DOHH2 (cell line): ENCODE data around the gene LAMA3.

ENCODE experiments used
- EZH2phosphoT487 ChIP-seq: fragments of 200-600 bp; sonication (generic); IDR thresholded peaks from 2 replicates; pipeline ENCODE4 v1.6.1; 2017; ENCODE audit warnings: borderline replicate concordance, mild to moderate bottlenecking, antibody characterized with exemption, low read length, moderate library complexity, mixed read lengths
- TF ChIP-seq, protein P1 (sequence below): fragments of 200-600 bp; sonication (generic); IDR thresholded peaks from one replicate; pipeline ENCODE4 v1.5.1; 2014; ENCODE audit warnings: antibody characterized with exemption, mild to moderate bottlenecking, low read depth, low read length; ENCODE audit not compliant: poor library complexity, severe bottlenecking

DNA sequence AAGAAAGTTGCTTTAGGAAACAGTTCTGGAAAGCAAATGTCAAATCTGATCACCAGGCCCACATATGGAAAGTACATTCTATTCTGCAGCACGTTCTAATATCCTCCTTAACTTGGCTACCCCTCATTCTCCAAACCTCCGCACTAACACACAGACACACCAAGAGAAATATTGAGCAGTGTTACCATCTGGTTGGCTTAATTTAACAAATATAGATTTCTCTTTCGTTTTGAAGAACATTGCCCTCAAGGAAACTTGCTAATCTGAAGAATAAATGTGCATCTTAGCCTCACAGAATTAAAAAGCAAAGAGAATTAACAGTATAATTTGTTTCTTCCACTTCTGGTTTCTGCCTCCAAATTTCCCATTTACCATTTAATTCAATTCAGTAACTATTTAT is 252.5 kb downstream of the LAMA3 start:
- TF ChIP-seq, protein P1, sequence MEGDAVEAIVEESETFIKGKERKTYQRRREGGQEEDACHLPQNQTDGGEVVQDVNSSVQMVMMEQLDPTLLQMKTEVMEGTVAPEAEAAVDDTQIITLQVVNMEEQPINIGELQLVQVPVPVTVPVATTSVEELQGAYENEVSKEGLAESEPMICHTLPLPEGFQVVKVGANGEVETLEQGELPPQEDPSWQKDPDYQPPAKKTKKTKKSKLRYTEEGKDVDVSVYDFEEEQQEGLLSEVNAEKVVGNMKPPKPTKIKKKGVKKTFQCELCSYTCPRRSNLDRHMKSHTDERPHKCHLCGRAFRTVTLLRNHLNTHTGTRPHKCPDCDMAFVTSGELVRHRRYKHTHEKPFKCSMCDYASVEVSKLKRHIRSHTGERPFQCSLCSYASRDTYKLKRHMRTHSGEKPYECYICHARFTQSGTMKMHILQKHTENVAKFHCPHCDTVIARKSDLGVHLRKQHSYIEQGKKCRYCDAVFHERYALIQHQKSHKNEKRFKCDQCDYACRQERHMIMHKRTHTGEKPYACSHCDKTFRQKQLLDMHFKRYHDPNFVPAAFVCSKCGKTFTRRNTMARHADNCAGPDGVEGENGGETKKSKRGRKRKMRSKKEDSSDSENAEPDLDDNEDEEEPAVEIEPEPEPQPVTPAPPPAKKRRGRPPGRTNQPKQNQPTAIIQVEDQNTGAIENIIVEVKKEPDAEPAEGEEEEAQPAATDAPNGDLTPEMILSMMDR: no peak
- TF ChIP-seq EZH2phosphoT487: no peak
